Mesenteric fat pad (tissue), 1 donor: ENCODE data around the gene HCAR1. TPM values are rescaled to one million over a fixed set of nuclear protein-coding genes. Genes with fewer than 3 reads are reported as not detected.
"Not testable (repeated sequence)": the region's sequence is repeated elsewhere in the genome, so short reads cannot be mapped to it uniquely, and the experiment has no call there.

Source experiments
- DNase-seq: peaks from one replicate; pipeline ENCODE4 v3.0.0-alpha.2; 2020; ENCODE audit warnings: low spot score
- total RNA-seq: library from RNA; stranded (reverse); fragmentation: NEBNext Ultra II Directional; extraction: Animal tissue kit (Norgen Biotek cat#: 25700); gene quantifications from one replicate; pipeline ENCODE4 v1.2.1, GENCODE V29; 2021
- donor health status: DM: yes; HTN: yes; CAD: no.

The HCAR1 gene
- total RNA-seq, 1 donor from 2014 or later = 6.1 TPM

- DNase-seq = no peak
These were observed 8.3 kb downstream of the HCAR1 start for GRCh38 chr12:122722387-122722786.

DNA sequence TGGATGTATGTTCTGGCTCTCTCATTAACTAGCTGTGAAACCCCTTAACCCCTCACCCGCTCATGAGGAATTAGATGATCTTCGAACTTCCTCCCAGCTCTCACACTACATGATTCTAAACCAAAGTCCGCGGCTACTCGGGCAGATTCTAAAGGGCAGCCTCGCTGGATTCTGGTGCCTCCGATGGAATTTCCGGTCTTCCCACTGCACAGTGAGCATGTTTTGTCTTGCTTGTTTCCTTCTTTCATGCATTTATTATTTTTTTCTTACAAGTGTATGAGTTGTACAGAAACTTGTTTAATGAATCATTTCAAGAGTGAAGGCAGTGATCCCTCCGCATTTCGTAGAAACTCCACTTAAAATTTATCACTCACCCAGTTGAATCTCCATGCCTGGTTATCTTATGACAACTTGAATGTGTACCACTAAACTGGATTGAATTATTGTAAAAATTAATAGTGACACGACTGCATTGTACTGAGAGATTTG lies 9.5 kb downstream of the HCAR1 start:
- peak; percentile 68 for DNase-seq

DNA sequence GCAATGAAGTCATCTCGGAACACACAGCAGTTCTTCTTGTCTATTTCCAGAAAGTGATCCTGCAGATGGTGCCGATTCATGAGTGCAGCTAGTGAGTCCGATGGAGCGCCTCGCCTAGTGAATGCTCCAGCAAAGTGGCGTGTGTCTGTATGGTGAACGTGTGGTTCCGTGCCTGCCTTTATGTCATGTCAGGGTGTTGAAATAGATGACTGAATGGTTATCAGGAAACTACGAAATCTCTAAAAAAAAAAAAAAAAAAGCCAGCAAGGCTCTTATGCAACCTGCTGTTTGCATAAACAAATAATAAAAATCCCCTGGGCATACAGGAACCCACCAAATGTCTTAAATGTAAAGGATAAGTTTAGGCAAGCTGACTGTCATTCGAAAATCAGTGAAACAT lies 14.0 kb downstream of the HCAR1 start, which contains the start of gene HCAR3:
HCAR3 (minus strand) TSS at position 154 of the 400 bp plus-strand sequence; CDS start at position 80, 74 bp downstream.
- not testable (repeated sequence) for DNase-seq

DNA sequence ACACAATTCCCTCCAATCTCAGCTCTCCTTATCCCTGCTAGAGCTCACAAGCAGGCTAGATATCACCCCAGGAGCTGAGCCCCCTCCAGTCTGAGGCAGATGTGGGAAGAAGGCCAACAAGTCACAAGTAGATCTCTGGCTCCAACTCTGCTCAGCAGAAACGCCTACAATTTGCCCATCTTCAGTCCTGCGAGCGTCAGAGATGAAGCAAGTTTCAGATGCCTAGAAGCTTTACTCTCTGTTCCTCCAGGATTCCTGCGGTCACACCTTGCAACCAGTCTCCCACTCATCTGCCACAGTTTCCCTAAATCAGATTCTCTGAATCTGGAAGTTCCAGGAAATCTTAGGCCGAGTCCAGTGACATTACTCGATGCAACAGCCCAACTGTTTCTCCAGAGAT lies 15.4 kb downstream of the HCAR1 start:
- DNase-seq = not testable (repeated sequence)

- not testable (repeated sequence) for DNase-seq
These were observed 17.0 kb downstream of the HCAR1 start for GRCh38 chr12:122713491-122714188.

GRCh38 chr12:122711266-122711665 lies 19.4 kb downstream of the HCAR1 start:
- not testable (repeated sequence) for DNase-seq

- not testable (repeated sequence) for DNase-seq
These were observed 20.3 kb downstream of the HCAR1 start for GRCh38 chr12:122710341-122710740.

DNA sequence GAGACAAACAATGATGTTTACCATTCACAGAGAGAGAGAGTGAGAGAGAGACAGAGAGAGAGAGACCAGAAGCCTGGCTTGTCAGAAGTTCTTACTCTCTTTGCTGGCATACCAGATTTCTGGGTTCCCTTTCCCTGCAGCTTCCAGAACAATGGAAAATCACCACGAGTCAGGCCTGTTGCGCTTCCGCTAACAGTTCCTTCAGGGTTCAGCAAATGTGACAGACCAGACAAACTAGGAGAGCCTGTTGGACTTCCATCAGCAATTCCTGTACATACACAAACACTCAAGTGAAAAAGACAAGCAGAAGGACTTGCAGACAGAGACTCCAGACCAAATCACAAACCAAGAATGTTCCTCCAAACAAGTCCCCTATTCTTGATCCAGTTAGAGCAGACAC lies 21.4 kb downstream of the HCAR1 start:
- not testable (repeated sequence) for DNase-seq

GRCh38 chr12:122703841-122704240 lies 26.8 kb downstream of the HCAR1 start:
- DNase-seq = not testable (repeated sequence)

DNA sequence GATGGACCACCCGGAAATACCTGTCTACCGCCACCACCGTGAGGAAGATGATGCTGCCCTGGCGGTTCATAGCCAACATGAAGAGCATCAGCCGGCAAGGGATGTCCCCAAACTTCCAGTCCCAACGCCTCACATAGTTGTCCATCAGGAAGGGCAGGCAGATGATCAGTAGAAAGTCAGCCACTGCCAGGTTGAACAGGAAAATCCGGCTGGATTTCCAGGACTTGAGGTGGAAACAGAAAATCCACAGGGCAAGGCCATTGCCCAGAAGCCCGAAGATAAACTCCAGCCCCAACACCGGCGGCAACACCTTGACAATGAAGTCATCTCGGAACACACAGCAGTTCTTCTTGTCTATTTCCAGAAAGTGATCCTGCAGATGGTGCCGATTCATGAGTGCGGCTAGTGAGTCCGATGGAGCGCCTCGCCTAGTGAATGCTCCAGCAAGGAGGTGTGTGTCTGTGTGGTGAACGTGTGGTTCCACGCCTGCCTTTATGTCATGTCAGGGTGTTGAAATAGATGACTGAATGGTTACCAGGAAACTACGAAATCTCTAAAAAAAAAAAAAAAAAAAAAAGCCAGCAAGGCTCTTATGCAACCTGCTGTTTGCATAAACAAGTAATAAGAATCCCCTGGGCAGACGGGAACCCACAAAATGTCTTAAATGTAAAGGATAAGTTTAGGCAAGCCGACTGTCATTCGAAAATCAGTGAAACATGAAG lies 27.6 kb downstream of the HCAR1 start, which contains the start of gene HCAR2:
HCAR2 (minus strand) TSS at position 468 of the 722 bp plus-strand sequence; CDS start at position 394, 74 bp downstream.
- DNase-seq = not testable (repeated sequence)

- DNase-seq = not testable (repeated sequence)
These were observed 29.2 kb downstream of the HCAR1 start for GRCh38 chr12:122701481-122701880.

DNA sequence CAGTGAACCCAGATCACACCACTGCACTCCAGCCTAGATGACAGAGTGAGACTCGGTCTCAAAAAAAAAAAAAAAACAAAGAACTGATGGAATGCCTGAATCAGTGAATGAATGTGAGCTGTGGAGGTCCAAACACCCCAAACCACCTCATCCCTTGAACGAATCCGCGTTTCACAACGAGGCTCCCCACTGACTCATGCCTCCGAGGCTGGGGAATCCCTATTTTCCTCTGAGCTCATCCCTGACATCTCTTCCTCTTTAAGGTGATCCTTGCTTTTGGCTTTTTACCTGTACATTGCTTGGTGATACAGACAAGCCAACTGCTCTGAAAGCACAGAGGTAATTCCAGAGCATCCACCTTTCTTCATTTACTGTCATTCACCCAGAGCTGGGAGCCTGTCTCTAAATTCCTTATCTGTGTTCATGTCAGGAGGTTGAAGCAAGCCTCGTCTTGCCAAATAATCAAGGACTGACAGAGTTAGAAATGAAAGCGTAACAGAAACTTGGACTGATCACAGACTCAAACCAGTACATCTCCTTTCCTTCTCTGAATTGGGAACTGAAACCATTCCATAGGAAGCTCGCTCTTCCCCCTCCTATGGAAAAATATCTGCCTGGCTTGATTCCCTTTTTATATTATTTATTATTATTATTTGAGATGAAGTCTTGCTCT lies 30.5 kb downstream of the HCAR1 start:
- DNase-seq = not testable (repeated sequence)

GRCh38 chr12:122696922-122697321 lies 33.7 kb downstream of the HCAR1 start:
- DNase-seq = not testable (repeated sequence)

- DNase-seq = no peak
These were observed 39.1 kb downstream of the HCAR1 start for GRCh38 chr12:122691566-122691965.

- DNase-seq = no peak
These were observed 42.4 kb downstream of the HCAR1 start for GRCh38 chr12:122688291-122688690.

DNA sequence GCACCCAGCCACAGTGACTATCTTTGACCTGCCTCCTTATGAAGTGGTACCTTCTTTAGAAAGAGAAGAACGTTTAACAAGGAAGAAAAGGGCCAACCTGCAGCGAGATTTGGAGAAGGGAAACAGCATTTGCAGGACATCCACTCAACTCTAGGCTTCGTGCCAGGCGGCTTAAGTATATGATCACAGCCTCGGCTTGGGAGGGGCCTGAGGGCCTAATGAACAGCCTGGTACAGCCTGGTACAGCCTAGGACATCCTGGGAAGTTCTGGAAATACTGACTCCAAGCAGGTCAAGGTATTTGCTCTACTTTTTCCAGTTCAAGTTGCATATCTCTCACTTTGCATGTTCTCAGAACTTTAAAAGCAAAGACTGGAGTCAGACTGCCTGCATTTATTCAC lies 43.6 kb downstream of the HCAR1 start:
- no peak for DNase-seq

- DNase-seq = no peak
These were observed 44.1 kb downstream of the HCAR1 start for GRCh38 chr12:122686538-122686937.

DNA sequence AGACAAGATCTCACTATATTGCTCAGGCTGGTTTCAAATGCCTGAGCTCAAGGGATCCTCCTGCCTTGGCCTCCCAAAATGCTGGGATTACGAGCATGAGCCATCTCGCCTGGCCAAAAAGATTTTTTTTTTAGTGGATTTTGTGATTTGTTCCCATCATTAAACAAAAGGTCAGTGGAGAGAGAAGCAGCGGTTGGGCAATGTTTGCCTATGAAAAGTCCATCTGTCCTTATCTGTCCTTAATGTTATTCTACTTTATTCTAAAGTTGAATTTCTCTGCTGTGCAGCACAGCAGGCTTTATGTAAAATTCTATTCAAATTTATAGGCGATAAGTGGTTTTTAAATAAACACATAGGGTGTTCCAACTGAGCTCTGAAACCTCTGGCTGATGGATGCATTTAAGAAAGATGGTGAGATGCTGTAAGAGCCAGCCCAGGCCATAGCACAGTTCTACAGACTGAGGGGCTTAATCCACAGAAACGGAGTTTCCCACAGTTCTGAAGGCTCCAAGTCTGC lies 46.3 kb downstream of the HCAR1 start:
- no peak for DNase-seq

DNA sequence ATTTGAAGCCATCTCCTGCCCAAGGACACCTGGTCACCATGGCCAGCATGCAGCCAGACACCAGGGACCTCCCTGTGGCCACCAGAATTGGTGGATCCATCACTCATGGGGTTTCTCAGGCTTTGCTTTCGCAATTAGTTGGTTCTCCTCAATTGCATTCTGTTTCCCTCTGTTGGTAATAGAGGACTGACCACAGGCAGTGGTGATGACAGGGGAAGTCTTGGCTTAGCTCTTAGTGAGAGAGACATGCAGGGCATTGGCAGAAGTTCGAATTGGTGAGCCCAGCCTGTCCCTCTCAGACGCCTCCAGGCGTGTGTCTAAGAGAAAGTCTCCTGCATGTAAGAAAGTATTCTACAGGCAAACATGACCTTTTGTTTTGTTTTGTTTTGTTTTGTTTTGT lies 48.8 kb downstream of the HCAR1 start:
- DNase-seq = no peak

DNA sequence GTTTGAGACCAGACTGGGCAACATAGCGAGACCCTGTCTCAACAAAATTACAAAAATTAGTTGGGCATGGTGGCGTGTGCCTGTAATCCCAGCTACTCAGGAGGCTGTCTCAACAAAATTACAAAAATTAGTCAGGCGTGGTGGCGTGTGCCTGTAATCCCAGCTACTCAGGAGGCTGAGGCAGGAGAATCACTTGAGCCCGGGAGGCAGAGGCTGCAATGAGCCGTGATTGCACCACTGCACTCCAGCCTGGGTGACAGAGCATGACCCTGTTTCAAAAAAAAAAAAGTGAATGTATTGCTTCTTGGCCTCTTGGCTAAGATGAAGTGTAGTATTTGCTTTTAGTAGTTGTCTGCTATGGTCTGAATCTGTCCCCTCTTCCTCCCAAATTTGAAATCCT lies 49.7 kb downstream of the HCAR1 start:
- DNase-seq = not testable (repeated sequence)

DNA sequence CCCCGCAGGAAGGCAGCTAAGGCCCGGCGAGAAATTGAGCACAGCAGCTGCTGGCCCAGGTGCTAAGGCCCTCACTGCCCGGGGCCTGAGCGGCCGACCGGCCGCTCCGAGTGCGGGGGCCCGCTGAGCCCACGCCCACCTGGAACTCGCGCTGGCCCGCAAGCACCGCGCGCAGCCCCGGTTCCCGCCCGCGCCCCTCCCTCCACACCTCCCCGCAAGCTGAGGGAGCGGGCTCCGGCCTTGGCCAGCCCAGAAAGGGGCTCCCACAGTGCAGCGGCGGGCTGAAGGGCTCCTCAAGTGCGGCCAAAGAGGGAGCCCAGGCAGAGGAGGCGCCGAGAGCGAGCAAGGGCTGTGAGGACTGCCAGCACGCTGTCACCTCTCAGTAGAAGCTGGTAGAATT lies 53.9 kb downstream of the HCAR1 start:
- DNase-seq = not testable (repeated sequence)
